ENCODE data around the gene PGD.

GRCh38 chr1:10459184-10459583 lies 60.3 kb downstream of the PGD start:
- TF ChIP-seq CTCF (IDR thresholded peaks at IDR 0.05), result no peak
- no peak for TF ChIP-seq POLR2A (IDR thresholded peaks at IDR 0.05)

Measured in uterus (tissue), 2 donors.